RWPE2 (cell line): Measurements from ENCODE around the gene PRF1.

Source experiments
- ATAC-seq: fragments of 200-7000 bp; cut with Tn5 transposase; 3 replicates; pipeline ENCODE4 v1.9.1; 2021; ENCODE audit warnings: low read depth
- DNase-seq: peaks from one replicate; pipeline ENCODE4 v3.0.0-alpha.2; 2020; ENCODE audit warnings: low spot score
- H3K27ac ChIP-seq: fragments of 450-650 bp; 2 replicates; pipeline ENCODE4 v1.5.1; 2017; ENCODE audit warnings: mild to moderate bottlenecking; ENCODE audit not compliant: poor library complexity, severe bottlenecking
- H3K27me3 ChIP-seq: fragments of 250-450 bp; sonication (Bioruptor Pico); 2 replicates; pipeline ENCODE4 v1.5.1; 2021; ENCODE audit warnings: mild to moderate bottlenecking, moderate library complexity; ENCODE audit not compliant: insufficient read depth, poor library complexity, severe bottlenecking
- H3K36me3 ChIP-seq: fragments of 250-450 bp; sonication (Bioruptor Pico); 2 replicates; pipeline ENCODE4 v1.5.1; 2020; ENCODE audit warnings: low read depth, mild to moderate bottlenecking, moderate library complexity
- H3K4me1 ChIP-seq: fragments of 250-450 bp; sonication (Bioruptor Pico); 2 replicates; pipeline ENCODE4 v1.5.1; 2021; ENCODE audit warnings: mild to moderate bottlenecking, moderate library complexity; ENCODE audit not compliant: insufficient read depth, poor library complexity, severe bottlenecking
- H3K4me3 ChIP-seq: fragments of 250-450 bp; sonication (Bioruptor Pico); 2 replicates; pipeline ENCODE4 v1.5.1; 2021; ENCODE audit warnings: mild to moderate bottlenecking, moderate library complexity; ENCODE audit not compliant: severe bottlenecking
- H3K9me3 ChIP-seq: fragments of 250-450 bp; sonication (Bioruptor Pico); 2 replicates; pipeline ENCODE4 v1.5.1; 2021; ENCODE audit warnings: mild to moderate bottlenecking, moderate library complexity; ENCODE audit not compliant: severe bottlenecking
- TF ChIP-seq, protein P1 (sequence below): fragments of 450-650 bp; IDR thresholded peaks from one replicate; pipeline ENCODE4 v1.5.1; 2017; ENCODE audit warnings: mild to moderate bottlenecking, moderate library complexity; ENCODE audit not compliant: poor library complexity, severe bottlenecking

Gene PRF1

DNA sequence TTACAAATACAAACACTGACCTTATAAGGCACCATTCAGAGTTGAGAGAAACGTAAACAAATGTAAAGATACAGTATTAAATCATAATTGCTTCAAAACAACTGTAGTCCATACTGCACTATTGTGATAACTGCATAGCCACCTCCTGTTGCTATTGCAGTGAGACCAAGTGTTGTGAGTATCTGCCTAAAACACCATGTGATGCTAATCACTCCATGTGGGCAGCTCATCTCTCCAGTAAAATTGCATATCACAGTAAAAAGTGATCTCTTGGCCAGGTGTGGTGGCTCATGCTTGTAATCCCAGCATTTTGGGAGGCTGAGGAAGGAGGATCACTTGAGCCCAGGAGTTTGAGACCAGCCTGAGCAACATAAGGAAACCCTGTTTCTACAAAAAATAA lies 26.8 kb upstream of the PRF1 start:
- H3K9me3 ChIP-seq, result peaks cover 4% of the 10 kb centered on the region
- no peak overlapping the region for H3K27ac ChIP-seq
- DNase-seq, result no peak
- no peaks in the 10 kb centered on the region for H3K36me3 ChIP-seq
- no peaks in the 10 kb centered on the region for H3K27me3 ChIP-seq
- no peak overlapping the region for H3K4me3 ChIP-seq
- TF ChIP-seq, protein P1, sequence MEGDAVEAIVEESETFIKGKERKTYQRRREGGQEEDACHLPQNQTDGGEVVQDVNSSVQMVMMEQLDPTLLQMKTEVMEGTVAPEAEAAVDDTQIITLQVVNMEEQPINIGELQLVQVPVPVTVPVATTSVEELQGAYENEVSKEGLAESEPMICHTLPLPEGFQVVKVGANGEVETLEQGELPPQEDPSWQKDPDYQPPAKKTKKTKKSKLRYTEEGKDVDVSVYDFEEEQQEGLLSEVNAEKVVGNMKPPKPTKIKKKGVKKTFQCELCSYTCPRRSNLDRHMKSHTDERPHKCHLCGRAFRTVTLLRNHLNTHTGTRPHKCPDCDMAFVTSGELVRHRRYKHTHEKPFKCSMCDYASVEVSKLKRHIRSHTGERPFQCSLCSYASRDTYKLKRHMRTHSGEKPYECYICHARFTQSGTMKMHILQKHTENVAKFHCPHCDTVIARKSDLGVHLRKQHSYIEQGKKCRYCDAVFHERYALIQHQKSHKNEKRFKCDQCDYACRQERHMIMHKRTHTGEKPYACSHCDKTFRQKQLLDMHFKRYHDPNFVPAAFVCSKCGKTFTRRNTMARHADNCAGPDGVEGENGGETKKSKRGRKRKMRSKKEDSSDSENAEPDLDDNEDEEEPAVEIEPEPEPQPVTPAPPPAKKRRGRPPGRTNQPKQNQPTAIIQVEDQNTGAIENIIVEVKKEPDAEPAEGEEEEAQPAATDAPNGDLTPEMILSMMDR, result no peak
- peaks cover 7% of the 10 kb centered on the region for H3K4me1 ChIP-seq
- no peak for ATAC-seq

DNA sequence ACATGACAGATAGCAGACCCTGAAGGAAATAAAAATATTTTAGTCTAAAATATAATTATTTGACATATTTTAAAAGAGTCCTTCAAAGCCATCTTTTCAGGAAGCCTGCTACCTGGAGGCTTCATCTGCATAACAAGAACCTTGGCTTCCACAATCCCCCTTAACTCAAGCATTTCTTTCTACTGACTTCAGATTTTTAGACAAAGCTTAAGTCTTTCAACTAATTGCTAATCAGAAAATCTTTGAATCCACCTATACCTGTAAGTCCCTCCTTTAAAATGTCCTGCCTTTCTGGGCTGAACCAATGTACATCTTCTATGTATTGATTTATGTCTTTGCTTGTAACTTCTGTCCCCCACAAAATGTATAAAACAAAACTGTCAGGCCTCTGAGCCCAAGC lies 23.5 kb upstream of the PRF1 start:
- H3K27ac ChIP-seq, result no peak overlapping the region
- DNase-seq (no peak), ATAC-seq (no peak)
- H3K4me1 ChIP-seq, result no peaks in the 10 kb centered on the region
- no peaks in the 10 kb centered on the region for H3K36me3 ChIP-seq
- TF ChIP-seq, protein P1, result no peak
- peaks cover 4% of the 10 kb centered on the region for H3K9me3 ChIP-seq
- H3K27me3 ChIP-seq, result no peaks in the 10 kb centered on the region
- no peak overlapping the region for H3K4me3 ChIP-seq

DNA sequence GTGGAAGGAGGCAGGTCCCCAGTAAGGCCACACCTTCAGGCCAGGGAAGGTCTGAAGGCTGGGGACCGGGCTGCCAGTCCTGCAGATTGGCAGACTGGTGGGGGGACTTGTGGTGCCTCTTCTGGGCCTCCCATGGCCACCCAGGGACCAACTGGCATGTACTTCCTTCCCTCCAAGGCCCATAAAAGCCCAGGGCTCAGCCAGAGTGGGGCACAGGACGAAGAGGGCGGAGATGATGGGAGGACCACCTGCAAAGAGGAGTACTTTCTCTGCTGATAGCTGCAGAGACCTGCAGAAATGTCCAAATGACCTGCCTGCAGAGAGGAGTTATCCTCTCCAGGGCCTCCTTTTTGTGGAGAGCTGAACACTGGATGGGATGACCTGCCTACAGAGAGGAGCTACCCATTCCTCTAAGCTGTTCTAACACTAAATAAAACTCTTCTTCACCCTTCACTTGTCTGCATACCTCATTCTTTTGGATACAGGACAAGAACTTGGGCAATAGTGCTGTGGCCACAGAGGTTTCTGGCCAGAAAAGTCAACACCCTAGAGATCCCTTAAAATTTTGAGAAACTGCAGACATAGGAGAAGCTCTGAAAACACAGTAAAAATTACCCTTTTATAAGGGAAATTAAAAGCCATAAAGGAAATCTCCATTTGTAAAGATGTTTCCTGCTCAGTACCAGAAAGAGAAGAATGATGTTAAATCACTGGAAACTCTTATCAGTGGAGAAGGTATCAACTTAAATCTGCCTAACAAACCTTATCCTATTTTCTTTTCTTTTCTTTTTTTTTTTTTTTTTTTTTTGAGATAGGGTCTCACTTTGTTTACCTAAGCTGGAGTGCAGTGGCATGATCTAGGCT lies 20.7 kb upstream of the PRF1 start:
- DNase-seq (no peak), ATAC-seq (no peak)
- no peak overlapping the region for H3K27ac ChIP-seq
- TF ChIP-seq, protein P1, result no peak
- H3K9me3 ChIP-seq, result peaks cover 14% of the 10 kb centered on the region
- no peaks in the 10 kb centered on the region for H3K27me3 ChIP-seq
- no peaks in the 10 kb centered on the region for H3K4me1 ChIP-seq
- H3K4me3 ChIP-seq, result no peak overlapping the region
- H3K36me3 ChIP-seq, result no peaks in the 10 kb centered on the region

DNA sequence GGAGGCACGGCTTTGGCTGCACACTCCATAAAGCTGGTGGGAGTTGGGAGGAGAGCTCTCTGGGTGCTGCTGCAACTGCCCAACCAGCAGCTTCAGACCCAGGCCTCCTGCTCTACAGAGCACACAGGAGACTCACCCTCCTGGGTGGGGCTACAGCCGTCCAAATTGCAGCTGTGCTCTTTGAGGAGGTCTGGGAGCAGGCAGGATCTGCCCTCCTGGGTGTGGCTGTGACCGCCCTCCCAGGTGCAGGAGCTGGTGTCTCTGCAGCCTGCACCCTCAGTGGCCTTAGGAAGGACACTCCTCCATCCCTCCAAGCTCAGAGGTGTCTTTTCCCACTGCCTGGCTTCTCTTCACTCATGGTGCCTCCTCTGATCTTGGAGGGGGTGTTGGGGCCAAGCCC lies 20.0 kb upstream of the PRF1 start:
- TF ChIP-seq, protein P1, result no peak
- Histone ChIP-seq H3K27me3 (no peaks in the 10 kb centered on the region), H3K4me3 (no peak overlapping the region), H3K4me1 (no peaks in the 10 kb centered on the region), H3K9me3 (peaks cover 12% of the 10 kb centered on the region), H3K27ac (no peak overlapping the region), H3K36me3 (no peaks in the 10 kb centered on the region)
- no peak for ATAC-seq
- DNase-seq, result no peak

DNA sequence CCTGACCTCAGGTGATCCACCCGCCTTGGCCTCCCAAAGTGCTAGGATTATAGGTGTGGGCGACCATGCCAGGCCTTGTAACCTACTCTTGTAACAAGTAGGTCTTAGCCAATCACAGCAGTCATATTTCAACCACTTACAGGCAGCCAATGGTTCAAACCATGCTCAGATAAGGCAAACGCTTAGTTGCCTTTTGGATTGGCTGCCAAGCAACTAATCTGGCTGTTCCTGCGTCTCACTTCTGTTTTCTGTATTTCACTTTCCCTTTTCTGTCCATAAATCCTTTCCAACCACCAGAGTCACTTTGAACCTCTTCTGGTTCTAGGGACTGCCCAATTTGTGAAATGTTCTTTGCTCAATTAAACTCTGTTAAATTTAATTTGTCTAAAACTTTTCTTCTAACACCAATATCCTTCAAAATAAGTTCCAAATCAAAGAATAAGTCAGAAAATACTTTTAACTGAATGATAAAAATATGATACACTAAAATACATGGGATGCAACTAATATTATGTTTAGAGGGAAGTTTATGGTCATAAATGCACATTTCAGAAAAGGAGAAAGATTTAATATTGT lies 19.1 kb upstream of the PRF1 start:
- TF ChIP-seq, protein P1, result no peak
- Histone ChIP-seq H3K27ac (no peak overlapping the region), H3K9me3 (peaks cover 10% of the 10 kb centered on the region), H3K27me3 (no peaks in the 10 kb centered on the region), H3K4me3 (no peak overlapping the region), H3K4me1 (peaks cover under 1% of the 10 kb centered on the region), H3K36me3 (no peaks in the 10 kb centered on the region)
- DNase-seq (no peak), ATAC-seq (no peak)
